Loucy (cell line): ENCODE measurements around the gene APRT.

Experiments used
- H2AFZ ChIP-seq: fragments of 200-600 bp; sonication (generic); 2 replicates; pipeline ENCODE4 v1.6.0; 2016; ENCODE audit warnings: antibody characterized with exemption, mild to moderate bottlenecking, low read length, moderate library complexity
- H3F3A ChIP-seq: fragments of 200-600 bp; 2 replicates; pipeline ENCODE4 v1.6.0; 2016; ENCODE audit warnings: antibody characterized with exemption, low read depth, mild to moderate bottlenecking
- H3K27me3 ChIP-seq: fragments of 200-600 bp; sonication (generic); 2 replicates; pipeline ENCODE4 v1.6.1; 2014; ENCODE audit warnings: low read length, mild to moderate bottlenecking; ENCODE audit not compliant: insufficient read depth, poor library complexity, severe bottlenecking
- H3K36me3 ChIP-seq: fragments of 200-600 bp; sonication (generic); 2 replicates; pipeline ENCODE4 v1.6.1; 2016; ENCODE audit warnings: low read length; ENCODE audit not compliant: insufficient read depth
- H3K4me1 ChIP-seq: fragments of 200-600 bp; sonication (generic); 2 replicates; pipeline ENCODE4 v1.5.1; 2014; ENCODE audit warnings: low read length, mild to moderate bottlenecking; ENCODE audit not compliant: insufficient read depth, poor library complexity, severe bottlenecking
- H3K4me2 ChIP-seq: fragments of 200-600 bp; sonication (generic); 2 replicates; pipeline ENCODE4 v1.6.0; 2014; ENCODE audit warnings: antibody characterized with exemption, low read length, low read depth, mild to moderate bottlenecking; ENCODE audit not compliant: poor library complexity, severe bottlenecking
- H3K4me3 ChIP-seq: fragments of 200-600 bp; sonication (generic); 2 replicates; pipeline ENCODE4 v1.5.1; 2014; ENCODE audit warnings: low read length, mild to moderate bottlenecking, mixed read lengths; ENCODE audit not compliant: poor library complexity, severe bottlenecking
- H3K79me2 ChIP-seq: fragments of 200-600 bp; sonication (generic); 2 replicates; pipeline ENCODE4 v1.6.1; 2014; ENCODE audit warnings: low read length; ENCODE audit not compliant: insufficient read depth
- H3K9ac ChIP-seq: fragments of 200-600 bp; sonication (generic); 2 replicates; pipeline ENCODE4 v1.6.0; 2014; ENCODE audit warnings: mild to moderate bottlenecking, low read depth, low read length, moderate library complexity; ENCODE audit not compliant: poor library complexity, severe bottlenecking
- H3K9me2 ChIP-seq: fragments of 200-600 bp; sonication (generic); replicated peaks from 2 replicates; pipeline ENCODE4 v1.6.1; 2016; ENCODE audit warnings: low read depth, low read length, mixed read lengths
- H3K9me3 ChIP-seq: fragments of 200-600 bp; sonication (generic); 2 replicates; pipeline ENCODE4 v1.6.1; 2014; ENCODE audit warnings: mild to moderate bottlenecking, antibody characterized with exemption, low read length, low read depth; ENCODE audit not compliant: insufficient read depth
- H4K20me1 ChIP-seq: fragments of 200-600 bp; sonication (generic); 2 replicates; pipeline ENCODE4 v1.6.0; 2014; ENCODE audit warnings: antibody characterized with exemption, low read length, mild to moderate bottlenecking; ENCODE audit not compliant: insufficient read depth, poor library complexity, severe bottlenecking
- EZH2phosphoT487 ChIP-seq: fragments of 200-600 bp; IDR thresholded peaks from 2 replicates; pipeline ENCODE4 v1.6.1; 2018; ENCODE audit warnings: antibody characterized with exemption, mild to moderate bottlenecking, moderate library complexity, borderline replicate concordance
- TF ChIP-seq, protein P1 (sequence below): fragments of 200-600 bp; sonication (generic); conservative IDR thresholded peaks from 2 replicates; pipeline ENCODE4 v1.5.1; 2014; ENCODE audit warnings: mild to moderate bottlenecking, antibody characterized with exemption, low read length

The APRT gene

DNA sequence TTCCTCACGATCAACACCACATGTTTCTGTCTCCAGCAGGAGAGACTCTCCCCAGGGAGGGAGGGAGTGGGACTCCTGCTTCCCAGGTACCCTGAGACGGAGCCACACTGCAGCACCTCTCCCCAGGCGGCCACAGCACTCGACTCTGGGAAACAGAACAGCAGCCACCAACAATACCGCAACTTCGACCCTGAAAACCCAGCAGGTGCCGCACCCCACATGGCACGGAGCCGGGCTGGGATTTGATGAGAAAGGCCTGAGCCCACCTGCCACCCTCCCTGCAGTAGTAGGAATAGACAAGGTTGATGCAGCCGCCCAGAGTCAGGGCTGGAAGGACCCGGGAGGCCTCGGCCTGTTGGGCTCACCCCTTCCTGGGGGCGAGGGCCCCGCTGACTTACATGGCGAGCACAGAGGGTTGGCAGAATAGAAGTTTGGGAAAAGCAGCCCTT lies 30.6 kb upstream of the APRT start:
- Histone ChIP-seq H3K79me2 (no peaks in the 10 kb centered on the region), H2AFZ (no peak overlapping the region), H3K27me3 (no peaks in the 10 kb centered on the region), H3K4me2 (no peak overlapping the region), H3K9me3 (no peaks in the 10 kb centered on the region), H3K4me1 (no peaks in the 10 kb centered on the region), H3K36me3 (no peaks in the 10 kb centered on the region), H3K4me3 (no peak overlapping the region), H3K9ac (no peak overlapping the region), H3F3A (no peaks in the 10 kb centered on the region), H3K9me2 (no peaks in the 10 kb centered on the region), H4K20me1 (no peaks in the 10 kb centered on the region)
- TF ChIP-seq EZH2phosphoT487, result no peak
- TF ChIP-seq, protein P1, sequence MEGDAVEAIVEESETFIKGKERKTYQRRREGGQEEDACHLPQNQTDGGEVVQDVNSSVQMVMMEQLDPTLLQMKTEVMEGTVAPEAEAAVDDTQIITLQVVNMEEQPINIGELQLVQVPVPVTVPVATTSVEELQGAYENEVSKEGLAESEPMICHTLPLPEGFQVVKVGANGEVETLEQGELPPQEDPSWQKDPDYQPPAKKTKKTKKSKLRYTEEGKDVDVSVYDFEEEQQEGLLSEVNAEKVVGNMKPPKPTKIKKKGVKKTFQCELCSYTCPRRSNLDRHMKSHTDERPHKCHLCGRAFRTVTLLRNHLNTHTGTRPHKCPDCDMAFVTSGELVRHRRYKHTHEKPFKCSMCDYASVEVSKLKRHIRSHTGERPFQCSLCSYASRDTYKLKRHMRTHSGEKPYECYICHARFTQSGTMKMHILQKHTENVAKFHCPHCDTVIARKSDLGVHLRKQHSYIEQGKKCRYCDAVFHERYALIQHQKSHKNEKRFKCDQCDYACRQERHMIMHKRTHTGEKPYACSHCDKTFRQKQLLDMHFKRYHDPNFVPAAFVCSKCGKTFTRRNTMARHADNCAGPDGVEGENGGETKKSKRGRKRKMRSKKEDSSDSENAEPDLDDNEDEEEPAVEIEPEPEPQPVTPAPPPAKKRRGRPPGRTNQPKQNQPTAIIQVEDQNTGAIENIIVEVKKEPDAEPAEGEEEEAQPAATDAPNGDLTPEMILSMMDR, result no peak

DNA sequence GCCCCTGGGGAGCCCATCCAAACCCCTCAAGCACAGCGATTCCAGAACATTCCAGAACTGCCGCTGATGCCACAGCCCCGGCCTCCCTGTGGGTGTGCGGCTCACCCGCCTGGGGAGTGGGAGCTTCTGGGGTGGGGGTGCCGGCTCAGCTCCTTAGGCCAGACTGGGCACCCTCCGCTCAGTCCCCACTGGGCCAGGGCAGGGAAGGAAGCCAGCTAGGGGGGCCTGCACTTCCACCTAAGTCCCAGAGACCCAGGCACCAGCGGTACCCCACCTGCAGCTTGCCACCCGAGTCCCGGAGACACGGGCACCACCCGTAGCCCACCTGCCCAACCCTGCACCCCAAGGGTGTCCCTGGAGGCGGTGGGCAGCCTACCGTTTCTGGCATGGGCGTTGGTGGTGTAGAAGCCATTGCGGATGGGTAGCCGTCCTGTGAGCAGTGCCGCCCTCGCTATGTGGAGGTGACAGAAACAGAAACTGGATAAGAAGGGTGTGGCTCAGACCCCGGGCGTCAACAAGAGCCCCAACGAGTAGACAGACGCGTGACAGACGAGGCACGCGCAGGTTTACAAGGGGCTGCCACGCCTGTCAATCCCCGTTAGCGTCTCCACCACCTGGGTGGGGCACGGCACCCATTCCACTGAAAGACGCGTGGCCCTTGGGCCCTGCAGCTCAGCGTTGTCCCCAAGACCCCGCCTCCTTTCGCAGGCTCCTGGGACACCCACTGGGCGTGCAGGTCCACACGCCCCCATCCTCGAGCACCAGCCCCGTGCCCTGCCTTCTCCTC lies 30.0 kb upstream of the APRT start:
- H3K36me3 ChIP-seq, result no peaks in the 10 kb centered on the region
- H2AFZ ChIP-seq, result no peak overlapping the region
- no peaks in the 10 kb centered on the region for H3K4me1 ChIP-seq

DNA sequence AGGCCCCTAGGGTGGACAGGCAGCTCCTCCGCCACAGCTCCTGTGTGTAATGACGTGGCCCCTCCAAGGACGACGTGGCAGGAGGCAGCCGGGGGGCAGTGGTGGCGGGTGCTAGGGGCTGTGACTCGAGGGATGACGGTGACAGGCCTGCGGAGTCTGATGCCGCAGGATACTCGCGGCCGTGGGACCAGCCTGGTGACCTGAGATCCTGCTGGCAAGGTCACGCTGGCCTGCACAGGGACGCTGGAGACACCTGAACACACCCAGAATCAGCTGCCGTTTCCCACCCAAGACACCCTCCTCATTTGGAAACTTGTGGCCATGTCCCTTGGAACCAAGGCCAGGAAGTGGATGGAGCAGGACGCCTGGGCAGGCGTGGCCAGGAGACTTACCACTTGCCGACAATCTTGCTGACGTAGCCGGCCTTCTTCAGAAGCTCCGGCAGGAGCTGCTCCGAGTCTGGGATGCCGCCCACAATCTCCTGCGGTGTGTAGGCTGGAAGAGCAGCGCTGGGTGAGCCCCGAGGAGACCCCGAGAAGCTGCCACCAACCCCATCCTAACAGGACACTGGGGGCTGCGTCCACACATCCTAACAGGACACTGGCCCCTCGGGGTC lies 29.0 kb upstream of the APRT start:
- TF ChIP-seq, protein P1, result no peak
- TF ChIP-seq EZH2phosphoT487, result no peak
- no peak overlapping the region for H3K9ac ChIP-seq

More for the DNA sequence above, 30.0 kb upstream of the APRT start:
- Histone ChIP-seq H3K9ac (no peak overlapping the region), H3K27me3 (no peaks in the 10 kb centered on the region), H3K79me2 (no peaks in the 10 kb centered on the region), H3F3A (no peaks in the 10 kb centered on the region), H3K9me2 (no peaks in the 10 kb centered on the region), H4K20me1 (no peaks in the 10 kb centered on the region), H3K4me2 (no peak overlapping the region), H3K9me3 (no peaks in the 10 kb centered on the region), H3K4me3 (no peak overlapping the region)
- TF ChIP-seq, protein P1, result no peak
- no peak for TF ChIP-seq EZH2phosphoT487

More for the DNA sequence above, 29.0 kb upstream of the APRT start:
- Histone ChIP-seq H3K9me3 (no peaks in the 10 kb centered on the region), H3K4me1 (no peaks in the 10 kb centered on the region), H3F3A (no peaks in the 10 kb centered on the region), H3K9me2 (no peaks in the 10 kb centered on the region), H3K79me2 (no peaks in the 10 kb centered on the region), H4K20me1 (no peaks in the 10 kb centered on the region), H3K27me3 (no peaks in the 10 kb centered on the region), H2AFZ (no peak overlapping the region), H3K36me3 (no peaks in the 10 kb centered on the region), H3K4me2 (no peak overlapping the region), H3K4me3 (no peak overlapping the region)
